HG02973 (cell line): ENCODE data around the gene DNAJC1.
"Not testable (repeated sequence)": the region's sequence is repeated elsewhere in the genome, so short reads cannot be mapped to it uniquely, and the experiment has no call there.

Experiments used
- ATAC-seq: cut with Tn5 transposase; IDR thresholded peaks from one replicate; pipeline ENCODE4 v1.9.1; 2021; ENCODE audit warnings: moderate library complexity; ENCODE audit not compliant: unreplicated experiment

The DNAJC1 gene

DNA sequence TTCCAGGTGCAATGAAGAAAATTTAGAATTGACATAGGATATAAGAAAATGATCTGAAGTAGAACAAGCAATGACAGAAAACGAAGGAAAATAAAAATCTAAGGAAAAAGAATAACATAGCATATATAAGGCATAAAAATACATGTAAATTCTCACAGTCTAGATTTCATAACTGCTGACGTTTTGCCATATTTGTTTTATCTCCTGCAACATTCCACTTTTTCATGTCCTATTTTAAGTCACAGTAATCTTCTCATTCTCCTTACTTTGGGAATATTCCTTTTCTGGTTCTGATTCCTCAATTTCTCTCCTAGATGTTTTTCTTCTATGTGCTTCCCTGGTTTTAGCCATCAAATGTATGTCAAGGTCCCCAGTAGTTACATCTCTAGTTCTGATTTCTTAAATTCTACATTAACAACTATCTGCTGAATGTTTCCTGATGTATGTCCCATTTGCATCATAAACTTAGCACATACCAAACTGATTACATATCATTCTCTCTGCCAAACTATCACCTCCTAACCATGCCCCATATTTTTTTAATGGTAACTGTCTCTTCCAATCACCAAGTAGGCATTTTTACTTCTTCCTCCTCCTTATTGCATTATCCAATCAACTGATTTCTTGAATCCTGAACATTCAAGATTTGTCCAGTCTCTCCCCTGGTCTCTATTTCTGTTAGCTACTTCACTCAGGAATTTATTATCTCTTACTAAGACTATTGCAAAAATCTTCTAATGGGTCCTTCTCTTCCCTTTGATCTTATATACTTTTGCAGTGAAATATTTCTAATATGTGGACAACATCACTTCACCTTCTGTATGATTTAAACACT is 171.3 kb downstream of the DNAJC1 start:
- no peak for ATAC-seq

DNA sequence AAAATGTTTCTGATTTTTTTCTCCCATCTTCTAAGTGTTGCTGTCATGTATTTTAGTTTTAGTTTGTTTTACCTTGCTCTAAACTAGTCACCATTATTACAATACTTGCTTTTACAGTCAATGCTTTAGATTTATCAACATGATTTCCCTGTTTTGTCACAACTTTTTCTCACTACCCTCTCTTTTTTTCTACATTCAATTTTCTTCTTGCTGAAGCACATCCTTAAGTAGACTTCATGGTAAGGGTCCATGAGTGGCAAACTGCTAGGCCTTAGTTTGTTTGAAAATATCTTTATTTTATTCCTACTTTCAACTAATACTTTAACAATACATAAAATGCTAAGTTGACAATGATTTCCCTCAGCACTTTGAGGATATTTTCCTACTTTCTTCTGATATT is 173.5 kb downstream of the DNAJC1 start:
- no peak for ATAC-seq

DNA sequence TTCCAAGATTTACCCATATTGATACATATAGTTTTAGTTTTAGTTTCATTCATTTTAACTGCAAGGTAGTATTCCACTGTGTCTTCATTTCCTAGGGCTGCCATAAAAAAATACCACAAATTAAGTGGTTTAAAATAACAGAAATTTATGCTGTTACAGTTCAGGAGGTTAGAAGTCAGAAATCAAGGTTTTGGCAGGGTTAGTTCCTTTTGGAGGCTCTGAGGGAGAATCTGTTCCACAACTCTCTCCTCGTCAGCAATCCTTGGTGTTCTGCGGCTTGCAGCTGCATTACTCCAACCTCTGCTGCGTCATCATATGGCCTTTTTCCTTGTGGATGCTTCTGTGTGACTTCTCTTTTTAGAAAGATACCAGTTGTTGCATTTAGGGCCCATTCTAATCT is 176.2 kb downstream of the DNAJC1 start:
- no peak for ATAC-seq

DNA sequence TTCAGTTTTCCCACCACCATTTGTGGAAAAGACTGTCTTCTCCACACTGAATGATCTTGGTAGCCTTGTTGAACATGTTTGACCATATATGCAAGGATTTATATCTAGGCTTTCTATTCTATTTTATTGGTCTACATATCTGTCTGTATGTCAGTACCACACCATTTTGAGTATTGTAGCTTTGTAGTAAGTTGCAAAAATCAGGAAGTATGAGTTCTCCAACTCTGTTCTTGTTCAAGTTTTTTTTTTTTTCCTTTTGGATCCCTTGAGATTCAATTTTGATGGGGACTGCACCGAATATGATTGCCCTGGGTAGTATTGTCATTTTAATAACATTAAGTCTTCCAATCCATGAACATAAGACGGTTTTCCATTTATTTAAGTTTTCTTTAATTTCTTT is 176.8 kb downstream of the DNAJC1 start:
- no peak for ATAC-seq

DNA sequence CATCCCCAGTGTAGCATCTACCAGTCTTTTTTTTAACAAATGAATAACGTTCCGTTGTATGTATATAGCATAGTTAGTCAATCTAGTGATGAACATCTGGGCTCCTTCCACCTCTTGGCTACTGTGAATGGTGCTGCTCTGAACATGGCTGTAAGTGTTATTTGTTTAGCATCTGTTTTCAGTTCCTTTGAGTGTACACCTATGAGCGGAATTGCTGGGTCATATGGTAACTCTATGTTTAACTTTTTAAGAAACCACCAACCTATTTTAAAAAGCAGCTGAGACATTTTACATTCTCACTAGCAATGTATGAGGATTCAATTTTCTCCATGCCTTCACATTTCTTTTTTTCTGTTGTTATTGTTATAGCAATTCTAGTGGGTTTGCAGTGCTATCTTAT is 178.2 kb downstream of the DNAJC1 start:
- no peak for ATAC-seq

DNA sequence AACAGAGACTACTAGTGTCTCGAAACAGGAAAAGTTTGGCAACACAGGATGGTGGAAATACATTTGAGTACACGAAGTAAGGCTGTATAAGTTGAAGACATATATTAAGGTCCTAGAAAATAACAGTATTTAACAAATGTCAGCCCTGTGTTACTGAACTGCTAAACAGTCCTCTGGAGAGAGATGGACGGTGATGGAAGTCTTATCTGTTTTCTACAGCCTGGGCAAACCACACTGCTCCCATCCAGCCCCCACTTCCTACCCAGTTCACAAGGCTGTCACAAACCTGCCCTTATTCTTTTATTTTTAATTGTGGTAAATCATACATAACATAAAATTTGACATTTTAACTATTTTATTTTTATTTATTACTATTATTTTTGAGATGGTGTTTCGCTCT is 179.1 kb downstream of the DNAJC1 start:
- no peak for ATAC-seq

DNA sequence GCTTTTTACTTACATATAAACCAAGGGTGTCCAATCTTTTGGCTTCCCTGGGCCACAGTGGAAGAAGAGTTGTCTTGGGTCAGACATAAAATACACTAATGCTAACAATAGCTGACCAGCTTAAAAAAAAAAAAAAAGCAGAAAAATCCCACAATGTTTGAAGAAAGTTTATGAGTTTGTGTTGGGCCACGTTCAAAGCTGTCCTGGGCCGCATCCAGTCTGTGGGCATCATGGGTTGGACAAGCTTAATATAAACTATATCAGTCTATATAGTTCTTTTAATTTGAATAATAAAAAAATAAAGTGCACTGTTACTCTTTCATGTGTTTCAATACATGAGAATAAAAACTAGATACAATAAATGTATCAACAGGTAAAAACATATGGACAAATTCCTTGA is 179.9 kb downstream of the DNAJC1 start:
- no peak for ATAC-seq

DNA sequence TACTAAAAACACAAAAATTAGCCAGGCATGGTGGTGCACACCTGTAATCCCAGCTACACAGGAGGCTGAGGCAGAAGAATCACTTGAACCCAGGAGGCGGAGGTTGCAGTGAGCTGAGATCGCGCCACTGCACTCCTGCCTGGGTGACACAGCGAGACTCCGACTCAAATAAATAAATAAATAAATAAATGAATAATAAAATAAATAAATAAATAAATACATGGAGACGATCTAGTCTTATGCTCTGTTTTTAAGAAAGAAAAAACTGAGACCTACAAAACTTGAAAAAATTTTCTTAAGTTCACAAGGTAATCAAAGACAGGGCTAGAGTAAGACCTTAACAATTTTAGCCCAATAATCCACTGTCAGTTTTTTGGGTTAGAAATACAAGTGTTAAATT is 181.3 kb downstream of the DNAJC1 start:
- ATAC-seq, result not testable (repeated sequence)

DNA sequence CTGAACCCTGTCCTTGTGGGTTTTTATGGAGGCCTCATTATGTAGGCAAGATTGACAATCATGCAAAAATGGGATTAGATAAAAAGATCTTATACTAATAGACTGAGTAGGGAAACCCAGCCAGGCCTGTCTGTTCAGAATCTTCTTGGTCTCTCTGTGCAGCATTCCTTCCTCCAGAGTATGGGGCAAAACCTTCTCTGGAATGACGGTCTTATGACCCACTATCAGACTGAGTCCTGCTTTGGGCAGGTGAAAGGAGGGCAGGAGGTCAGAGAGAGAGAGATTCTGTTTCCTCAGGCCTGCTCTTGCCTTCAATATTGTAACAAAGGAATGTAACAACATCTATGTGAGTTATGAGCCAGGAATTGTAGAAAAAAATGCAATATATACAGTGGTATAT is 182.6 kb downstream of the DNAJC1 start:
- ATAC-seq, result no peak

DNA sequence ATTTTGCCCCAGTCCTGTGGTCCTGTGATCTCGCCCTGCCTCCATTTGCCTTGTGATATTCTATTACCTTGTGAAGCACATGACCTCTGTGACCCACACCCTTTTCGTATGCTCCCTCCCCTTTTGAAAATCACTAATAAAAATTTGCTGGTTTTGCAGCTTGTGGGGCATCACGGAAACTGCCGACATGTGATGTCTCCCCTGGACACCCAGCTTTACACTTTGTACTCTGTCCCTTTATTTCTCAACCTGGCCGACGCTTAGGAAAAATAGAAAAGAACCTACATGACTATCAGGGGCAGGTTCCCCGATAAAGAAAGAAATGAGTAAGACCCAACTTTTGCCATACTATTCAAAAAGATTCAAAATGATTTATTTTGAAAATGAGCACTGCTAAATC is 185.1 kb downstream of the DNAJC1 start:
- not testable (repeated sequence) for ATAC-seq

DNA sequence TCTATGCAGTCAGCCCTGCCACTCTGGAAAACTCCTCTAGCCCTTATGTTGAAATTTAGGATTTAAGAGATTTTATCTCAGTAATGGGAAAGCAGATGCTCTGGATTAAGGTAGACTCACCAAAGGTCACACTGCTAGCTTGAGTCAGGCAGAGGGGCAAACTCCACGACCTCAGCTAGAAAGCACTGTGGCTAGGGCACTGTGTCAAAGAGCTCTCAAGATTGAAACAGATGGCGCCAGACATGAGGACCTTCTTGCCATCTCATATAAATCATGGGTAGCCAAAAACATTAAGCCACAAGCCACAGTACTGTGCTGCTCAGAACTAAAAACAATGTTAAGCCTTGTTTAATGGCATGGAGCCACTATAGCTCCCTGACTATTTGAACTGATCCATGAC is 188.7 kb downstream of the DNAJC1 start:
- ATAC-seq, result no peak

DNA sequence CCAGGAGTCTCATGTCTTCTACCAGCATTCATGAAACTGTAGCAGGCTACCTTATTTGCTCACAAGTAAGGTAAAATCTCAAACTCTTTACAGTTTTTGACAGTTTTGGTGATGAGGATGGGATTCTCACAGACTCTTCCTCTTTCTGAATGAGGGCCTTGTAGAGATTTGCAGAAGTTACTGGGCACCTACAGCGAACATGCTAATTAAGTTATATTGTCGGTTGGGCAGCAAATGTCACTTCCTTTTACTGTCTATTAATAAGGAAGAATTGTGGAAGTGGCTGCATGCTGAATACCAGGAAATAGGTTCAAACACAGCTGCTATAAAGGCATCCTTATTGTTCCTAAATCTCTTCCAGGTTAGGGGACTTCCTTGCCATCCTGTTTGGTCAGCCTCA is 189.6 kb downstream of the DNAJC1 start:
- no peak for ATAC-seq

DNA sequence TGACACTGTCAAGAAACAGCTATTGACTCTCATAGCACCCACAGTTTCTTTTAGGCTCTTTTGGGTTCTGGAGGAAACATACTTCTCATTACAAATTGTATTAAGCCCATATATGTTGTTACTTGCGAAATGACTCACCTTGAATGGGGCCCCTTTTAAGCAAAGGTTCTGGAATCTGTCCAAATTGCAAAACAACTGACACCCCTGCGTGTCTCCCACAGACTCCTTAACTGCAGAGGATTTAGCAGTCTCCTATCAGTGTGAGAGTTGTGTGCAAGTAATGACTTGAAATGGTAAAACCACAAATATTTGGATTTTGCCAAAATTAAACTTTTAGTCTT is 192.3 kb downstream of the DNAJC1 start:
- ATAC-seq, result no peak

DNA sequence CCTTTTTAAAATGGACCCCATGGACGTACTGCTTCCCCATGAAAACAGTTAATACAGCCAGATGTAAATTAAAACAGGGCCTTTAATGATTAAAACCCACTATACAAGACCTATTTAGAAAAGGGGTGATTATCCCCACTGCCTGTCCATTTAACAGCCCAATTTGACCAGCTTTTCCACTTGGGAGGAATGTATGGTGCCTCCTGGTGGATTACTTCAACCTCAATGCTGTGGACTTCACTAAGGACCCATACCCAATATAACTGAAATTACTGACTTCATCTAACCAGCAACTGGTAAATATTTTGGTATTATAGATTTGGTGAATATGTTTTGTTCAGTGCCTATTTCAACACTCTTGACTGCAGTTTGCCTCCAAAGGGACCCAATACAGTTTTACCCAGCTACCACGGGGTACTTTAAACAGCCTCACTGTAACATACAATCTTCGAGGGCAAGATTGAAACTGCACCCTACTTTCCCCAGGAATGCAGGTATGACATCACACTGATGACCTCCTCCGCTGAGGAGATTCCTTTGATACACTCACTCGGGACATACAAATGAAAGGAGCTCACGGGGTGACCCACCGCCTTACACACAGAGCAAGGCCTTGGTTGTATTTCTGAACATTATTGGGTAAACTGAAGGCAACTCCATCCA is 192.8 kb downstream of the DNAJC1 start:
- ATAC-seq, result no peak

DNA sequence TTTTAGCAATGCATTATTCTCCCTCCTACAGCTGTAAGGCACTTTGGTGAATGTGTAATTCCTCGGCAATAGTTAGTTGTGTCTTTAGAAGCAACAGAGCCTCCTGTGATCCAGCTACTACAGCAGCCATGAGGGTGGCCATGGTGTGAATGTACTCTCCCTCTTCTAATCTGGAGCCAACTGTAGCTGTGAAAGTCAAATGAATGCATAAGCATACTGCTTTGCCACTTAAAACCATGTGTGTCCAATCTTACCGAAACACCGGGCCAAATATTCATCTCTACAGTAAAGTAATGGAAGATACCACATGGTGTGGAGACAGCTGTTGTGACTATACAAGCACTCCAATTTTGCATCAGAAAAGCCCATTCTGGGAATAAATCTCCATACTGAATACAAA is 195.0 kb downstream of the DNAJC1 start:
- ATAC-seq, result no peak

DNA sequence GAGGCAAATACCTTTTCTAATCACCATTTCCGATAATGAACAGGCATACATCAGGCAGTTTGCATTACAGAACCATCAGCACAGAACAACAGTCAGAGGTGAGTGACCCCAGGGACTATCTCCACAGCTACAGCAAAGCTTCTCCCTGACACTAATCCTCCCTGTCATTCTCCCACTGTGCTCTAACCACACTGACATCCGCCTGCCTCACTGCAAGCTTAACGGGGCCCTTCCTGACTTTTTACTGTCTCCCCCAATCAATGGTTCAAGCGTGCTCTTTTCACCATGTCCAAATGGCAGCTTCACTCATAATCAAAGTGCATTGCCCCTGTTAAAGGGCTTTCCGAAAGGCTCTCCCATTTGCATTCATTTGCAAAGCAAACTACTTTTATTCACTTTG is 196.3 kb downstream of the DNAJC1 start:
- ATAC-seq, result no peak

DNA sequence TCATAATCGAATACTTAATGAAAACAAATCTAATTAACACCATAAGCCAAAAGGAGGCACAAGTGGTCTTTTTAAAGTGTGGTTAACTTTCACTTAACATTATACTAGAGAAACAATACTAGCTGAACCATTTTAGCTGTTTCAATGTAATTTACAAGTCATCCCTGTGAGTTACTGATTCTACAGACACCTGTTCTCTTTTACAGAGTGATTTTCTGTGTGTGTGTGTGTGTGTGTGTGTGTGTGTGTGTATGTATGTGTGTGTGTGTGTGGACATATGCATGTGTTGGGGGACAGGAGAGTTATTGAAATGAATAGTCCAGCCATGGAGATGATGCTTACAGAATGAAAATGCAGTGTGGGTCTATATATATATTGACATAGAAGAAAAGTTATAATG is 200.2 kb downstream of the DNAJC1 start:
- no peak for ATAC-seq

DNA sequence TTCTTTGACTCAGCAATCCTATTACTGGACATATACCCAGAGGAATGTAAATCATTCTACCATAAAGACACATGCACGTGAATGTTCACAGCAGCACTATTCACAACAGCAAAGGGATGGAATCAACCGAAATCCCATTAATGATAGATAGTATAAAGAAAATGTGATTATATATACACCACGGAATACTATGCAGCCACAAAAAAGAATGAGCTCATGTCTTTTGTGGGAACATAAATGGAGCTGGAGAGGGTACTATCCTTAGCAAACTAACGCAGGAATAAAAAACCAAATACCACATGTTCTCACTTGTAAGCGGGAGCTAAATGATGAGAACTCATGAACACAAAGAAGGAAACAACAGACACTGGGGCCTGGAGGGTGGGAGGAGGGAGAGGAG is 201.9 kb downstream of the DNAJC1 start:
- no peak for ATAC-seq

DNA sequence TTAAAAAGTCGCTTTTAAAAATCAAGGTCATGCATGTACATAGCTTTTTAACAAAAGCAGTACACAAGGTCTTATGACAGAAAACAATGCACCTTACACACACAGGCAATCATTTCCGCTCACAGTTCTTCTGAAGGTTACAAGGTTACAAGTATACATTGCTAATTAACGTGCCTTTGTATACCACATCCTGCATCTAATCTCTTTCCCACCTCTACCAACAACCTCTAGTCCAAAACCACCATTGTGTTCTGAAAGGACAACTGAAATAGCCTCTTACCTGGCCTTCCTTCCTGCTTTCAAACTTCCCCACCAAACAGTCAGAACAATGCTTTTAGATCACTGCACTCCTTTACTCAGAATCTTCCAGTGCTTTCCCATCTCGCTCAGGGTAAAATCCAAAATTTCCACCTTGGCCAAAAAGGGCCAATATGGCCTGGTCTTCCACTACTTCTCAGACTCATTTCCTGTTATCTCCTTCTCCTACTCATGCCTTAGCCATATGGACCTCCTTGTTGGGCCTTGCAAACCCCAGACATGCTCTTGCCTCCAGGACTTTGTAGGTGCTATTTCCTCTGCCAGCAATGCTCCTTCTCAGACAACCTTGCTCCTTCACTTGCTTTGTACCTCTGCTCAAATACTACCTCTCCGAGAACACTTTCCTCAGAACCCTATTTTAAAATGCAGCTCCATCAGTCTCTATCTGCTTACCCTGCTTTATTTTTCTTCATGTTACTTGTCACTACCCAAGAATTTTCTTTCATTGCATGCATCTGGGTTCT is 205.4 kb downstream of the DNAJC1 start:
- no peak for ATAC-seq

DNA sequence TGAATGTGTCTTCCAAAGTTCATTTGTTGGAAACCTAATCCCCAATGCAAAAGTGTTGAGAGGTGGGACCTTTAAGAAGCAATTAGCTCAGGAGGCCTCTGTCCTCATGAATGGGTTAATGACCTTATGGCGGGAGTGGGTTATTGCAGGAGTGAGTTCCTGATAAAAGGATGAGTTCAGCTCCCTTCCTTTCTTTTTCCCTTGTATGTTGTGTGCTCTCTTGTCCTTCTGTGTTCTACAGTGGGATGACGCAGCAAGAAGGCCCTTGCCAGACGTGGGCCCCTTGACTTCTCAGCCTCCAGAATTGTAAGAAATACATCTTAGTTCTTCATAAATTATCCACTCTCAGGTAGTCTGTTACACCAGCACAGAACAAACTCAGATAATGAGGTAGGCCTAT is 206.0 kb downstream of the DNAJC1 start:
- ATAC-seq, result no peak

DNA sequence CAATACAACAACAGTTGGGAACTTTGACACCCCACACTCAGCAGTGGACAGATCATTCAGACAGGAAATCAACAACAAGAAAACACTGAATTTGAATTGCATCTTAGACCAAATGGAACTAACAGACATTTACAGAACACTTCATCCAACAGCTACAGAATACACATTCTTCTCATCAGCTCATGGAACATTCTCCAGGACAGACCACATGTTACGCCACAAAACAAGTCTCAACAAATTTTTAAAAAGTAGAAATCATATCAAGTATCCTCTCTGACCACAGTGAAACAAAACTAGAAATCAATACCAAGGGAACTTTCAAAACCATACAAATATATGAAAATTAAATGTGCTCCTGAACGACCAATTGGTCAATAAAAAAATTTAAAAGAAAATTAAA is 212.3 kb downstream of the DNAJC1 start:
- no peak for ATAC-seq

DNA sequence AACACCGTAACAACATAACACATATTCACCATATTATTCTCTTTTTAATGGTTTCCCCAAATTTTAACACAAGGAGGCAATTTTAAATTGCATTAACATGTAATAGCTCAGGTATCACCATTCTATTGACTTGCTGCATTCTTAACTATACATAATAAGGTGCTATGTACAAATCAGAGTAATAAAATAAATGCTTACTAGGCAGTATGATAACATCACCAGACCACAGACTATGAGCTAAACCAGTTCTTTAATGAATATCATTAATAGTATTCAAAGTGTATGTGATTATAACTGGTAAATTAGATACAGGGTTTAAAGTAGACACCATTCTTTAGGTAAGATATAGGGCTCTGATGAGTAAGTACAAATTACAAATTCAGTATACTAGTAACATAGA is 226.6 kb downstream of the DNAJC1 start:
- ATAC-seq, result no peak
